Gastrocnemius medialis (tissue), 4 donors: ENCODE results near the gene ACKR2.

ENCODE experiments used
- POLR2A ChIP-seq, 2 donors: fragments of 450-650 bp; IDR thresholded peaks; one replicate each; pipeline ENCODE4 v1.6.1; 2017; ENCODE audit warnings: antibody characterized with exemption in 2 of 2, mild to moderate bottlenecking in 2 of 2, moderate library complexity in 2 of 2
- TF ChIP-seq, protein P1 (sequence below), 5 experiments: fragments of 450-650 bp in 3 of 5; fragments of 200-600 bp in 2 of 5; sonication (generic) in 2 of 5; IDR thresholded peaks in 4 of 5; conservative IDR thresholded peaks in 1 of 5; 1 replicate in 4 of 5; 2 replicates in 1 of 5; pipeline ENCODE4 v1.5.1; 2016 to 2019; ENCODE audit warnings: antibody characterized with exemption in 5 of 5, mild to moderate bottlenecking in 3 of 5, moderate library complexity in 3 of 5

DNA sequence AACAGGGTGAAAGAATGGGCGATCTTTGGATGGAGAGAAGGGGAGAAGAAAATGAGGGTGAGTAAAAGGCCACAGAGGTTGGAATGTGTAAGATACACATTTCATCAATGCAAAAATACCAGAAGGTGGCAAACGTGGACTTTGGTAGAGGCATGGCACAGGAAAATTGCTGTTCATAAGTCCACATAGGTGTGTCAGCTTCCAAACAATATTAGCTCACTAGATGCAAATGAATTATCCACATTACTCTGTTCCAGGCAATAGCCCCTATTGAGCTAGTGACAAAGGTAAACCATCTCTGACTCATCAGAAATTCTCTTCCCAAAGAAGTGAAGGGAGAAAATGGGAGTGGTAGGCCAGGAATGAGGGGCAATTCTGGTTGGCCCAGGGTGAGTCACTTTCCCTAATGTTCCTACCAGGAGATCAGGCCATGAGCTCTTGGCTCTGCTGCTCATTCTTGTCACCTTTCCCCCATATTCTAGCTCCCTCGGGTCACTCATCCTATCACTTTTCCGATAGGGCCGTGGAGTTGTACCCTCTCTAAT lies 19.9 kb downstream of the ACKR2 start:
- TF ChIP-seq, protein P1, sequence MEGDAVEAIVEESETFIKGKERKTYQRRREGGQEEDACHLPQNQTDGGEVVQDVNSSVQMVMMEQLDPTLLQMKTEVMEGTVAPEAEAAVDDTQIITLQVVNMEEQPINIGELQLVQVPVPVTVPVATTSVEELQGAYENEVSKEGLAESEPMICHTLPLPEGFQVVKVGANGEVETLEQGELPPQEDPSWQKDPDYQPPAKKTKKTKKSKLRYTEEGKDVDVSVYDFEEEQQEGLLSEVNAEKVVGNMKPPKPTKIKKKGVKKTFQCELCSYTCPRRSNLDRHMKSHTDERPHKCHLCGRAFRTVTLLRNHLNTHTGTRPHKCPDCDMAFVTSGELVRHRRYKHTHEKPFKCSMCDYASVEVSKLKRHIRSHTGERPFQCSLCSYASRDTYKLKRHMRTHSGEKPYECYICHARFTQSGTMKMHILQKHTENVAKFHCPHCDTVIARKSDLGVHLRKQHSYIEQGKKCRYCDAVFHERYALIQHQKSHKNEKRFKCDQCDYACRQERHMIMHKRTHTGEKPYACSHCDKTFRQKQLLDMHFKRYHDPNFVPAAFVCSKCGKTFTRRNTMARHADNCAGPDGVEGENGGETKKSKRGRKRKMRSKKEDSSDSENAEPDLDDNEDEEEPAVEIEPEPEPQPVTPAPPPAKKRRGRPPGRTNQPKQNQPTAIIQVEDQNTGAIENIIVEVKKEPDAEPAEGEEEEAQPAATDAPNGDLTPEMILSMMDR (IDR thresholded peaks at IDR 0.05 in 4 of 5, conservative IDR thresholded peaks at IDR 0.05 in 1 of 5): no peak
- no peak for TF ChIP-seq POLR2A (IDR thresholded peaks at IDR 0.05)
